Stomach (tissue), 9 donors: ENCODE measurements around the gene SKIC2. TPM values are rescaled to one million over a fixed set of nuclear protein-coding genes. Genes with fewer than 3 reads are reported as not detected.
"Not testable (repeated sequence)": the region's sequence is repeated elsewhere in the genome, so short reads cannot be mapped to it uniquely, and the experiment has no call there.

Experiments used
- DNase-seq, 2 donors: peaks; one replicate each; pipeline versions ENCODE4 v3.0.0 to v3.0.0-alpha.2; 2013 to 2019
- H3K27ac ChIP-seq, 5 donors: fragments of 200-600 bp in 4 of 5; sonication (generic) in 4 of 5; one replicate each; pipeline ENCODE4 v1.5.1; 2013 to 2019; ENCODE audit warnings: mild to moderate bottlenecking in 1 of 5, moderate library complexity in 1 of 5
- H3K27me3 ChIP-seq, 3 donors: fragments of 200-600 bp; sonication (generic); one replicate each; pipeline ENCODE4 v1.5.1; 2017 to 2019; ENCODE audit warnings: mixed run types in 1 of 3
- H3K36me3 ChIP-seq, 4 donors: fragments of 200-600 bp; sonication (generic); 1 replicate in 3 of 4; 2 replicates in 1 of 4; pipeline ENCODE4 v1.5.1; 2016 to 2019
- H3K4me1 ChIP-seq, 4 donors: fragments of 200-600 bp; sonication (generic); one replicate each; pipeline ENCODE4 v1.5.1; 2016 to 2019
- H3K4me3 ChIP-seq, 4 donors: fragments of 200-600 bp; sonication (generic) in 3 of 4; one replicate each; pipeline ENCODE4 v1.5.1; 2016 to 2019; ENCODE audit warnings: mild to moderate bottlenecking in 1 of 4
- H3K9me3 ChIP-seq, 4 donors: fragments of 200-600 bp; sonication (generic); one replicate each; pipeline ENCODE4 v1.5.1; 2016 to 2019
- CTCF ChIP-seq, 7 experiments: fragments of 450-650 bp in 4 of 7; fragments of 200-600 bp in 3 of 7; sonication (generic) in 3 of 7; IDR thresholded peaks; one replicate each; pipeline ENCODE4 v1.5.1; 2016 to 2019; ENCODE audit warnings: antibody characterized with exemption in 7 of 7, control low read depth in 2 of 7, mild to moderate bottlenecking in 1 of 7
- EP300 ChIP-seq: sonication (generic); formaldehyde crosslinking; IDR thresholded peaks from one replicate; pipeline ENCODE4 v1.6.1; 2017; ENCODE audit warnings: antibody characterized with exemption
- POLR2A ChIP-seq, 4 donors: fragments of 450-650 bp; IDR thresholded peaks; one replicate each; pipeline ENCODE4 v1.6.1; 2016; ENCODE audit warnings: antibody characterized with exemption in 4 of 4, control low read depth in 2 of 4, mild to moderate bottlenecking in 1 of 4, moderate library complexity in 1 of 4
- POLR2AphosphoS5 ChIP-seq, 3 donors: sonication (generic); formaldehyde crosslinking; IDR thresholded peaks; one replicate each; pipeline ENCODE4 v1.6.1; 2016; ENCODE audit warnings: antibody characterized with exemption in 3 of 3
- WGBS, 5 donors: extraction: QIAGEN DNeasy Blood & Tissue Kit in 3 of 5; methylation state at CpG; one replicate each; pipeline versions ENCODE4 v1.1.5 to v1.1.7; 2013 to 2018; 5-methylcytosine and 5-hydroxymethylcytosine counted together
- intact Hi-C: fragments of 100-400 bp; cut with DNase I; formaldehyde crosslinking; loops from one replicate; pipeline ENCODE4 v1.15.1; 2023; ENCODE audit warnings: low total_unique reads
- polyA plus RNA-seq, 3 donors: library from polyadenylated mRNA; stranded (reverse); fragments of 200-250 nt; gene quantifications; one replicate each; pipeline ENCODE4 v1.2.3, GENCODE V29; 2013
- total RNA-seq, 5 donors: library from RNA; depleted of rRNA; stranded (reverse); fragments of >200 nt; gene quantifications; one replicate each; pipeline versions ENCODE4 v1.1.0 to v1.2.3, GENCODE V29; 2014 to 2016
- donor health status: healthy with polysubstance abuse.
- donor health status: Bipolar disorder and iron deficiency.
- donor health status: healthy.

Gene SKIC2
- total and polyA plus RNA-seq, 8 donors, result 22.0 to 478 (median 88.0) TPM

- H3K4me3 ChIP-seq, result no peak overlapping the region
Measured at GRCh38 chr6:31930962-31931361, 28.0 kb upstream of the SKIC2 start.

GRCh38 chr6:31932137-31932536 lies 26.8 kb upstream of the SKIC2 start:
- H3K36me3 ChIP-seq, H3K4me3 ChIP-seq, H3K27ac ChIP-seq, H3K9me3 ChIP-seq, intact Hi-C loops, DNase-seq, H3K27me3 ChIP-seq, H3K4me1 ChIP-seq: not testable (repeated sequence)
- 89 to 100% (median 95%) methylated on average over 1 to 32 of the region's 32 CpGs; no CpG with 5 or more reads in 2 of the 5 donors for WGBS, 5 donors

More at GRCh38 chr6:31930962-31931361, 28.0 kb upstream of the SKIC2 start:
- Histone ChIP-seq H3K36me3 (no peaks in the 10 kb centered on the region), H3K4me1 (no peaks in the 10 kb centered on the region), H3K27ac (no peak overlapping the region), H3K27me3 (no peaks in the 10 kb centered on the region), H3K9me3 (no peaks in the 10 kb centered on the region)
- WGBS, 5 donors, result 90 to 97% (median 95%) methylated on average over 1 of the region's 1 CpG
- TF ChIP-seq EP300 (no peak), POLR2A (IDR thresholded peaks at IDR 0.05) (no peak), CTCF (IDR thresholded peaks at IDR 0.05) (no peak), POLR2AphosphoS5 (IDR thresholded peaks at IDR 0.05) (no peak)
- intact Hi-C loops, result no loop called here
- no peak for DNase-seq

- TF ChIP-seq POLR2A (IDR thresholded peaks at IDR 0.05), result no peak
- H3K27ac ChIP-seq, result no peak overlapping the region
- no peaks in the 10 kb centered on the region for H3K27me3 ChIP-seq
- H3K4me1 ChIP-seq, result no peaks in the 10 kb centered on the region
- 84 to 91% (median 89%) methylated on average over 16 to 19 of the region's 19 CpGs for WGBS, 5 donors
- no peaks in the 10 kb centered on the region for H3K36me3 ChIP-seq
- intact Hi-C loops, result no loop called here
- DNase-seq, result no peak
- no peaks in the 10 kb centered on the region for H3K9me3 ChIP-seq
- no peak overlapping the region for H3K4me3 ChIP-seq
Measured at GRCh38 chr6:31933537-31933936, 25.4 kb upstream of the SKIC2 start.

GRCh38 chr6:31935021-31935420 lies 24.0 kb upstream of the SKIC2 start:
- Histone ChIP-seq H3K36me3 (no peaks in the 10 kb centered on the region), H3K27ac (no peak overlapping the region), H3K4me3 (no peak overlapping the region), H3K4me1 (no peaks in the 10 kb centered on the region), H3K9me3 (no peaks in the 10 kb centered on the region), H3K27me3 (no peaks in the 10 kb centered on the region)
- 72 to 89% (median 82%) methylated on average over 3 of the region's 3 CpGs for WGBS, 5 donors
- no peak for DNase-seq
- TF ChIP-seq POLR2AphosphoS5 (IDR thresholded peaks at IDR 0.05), result no peak
- TF ChIP-seq POLR2A (IDR thresholded peaks at IDR 0.05), result no peak
- TF ChIP-seq EP300, result no peak
- no peak for TF ChIP-seq CTCF (IDR thresholded peaks at IDR 0.05)
- intact Hi-C loops, result no loop called here

- H3K27ac ChIP-seq, result no peak overlapping the region
- H3K9me3 ChIP-seq, result no peaks in the 10 kb centered on the region
- no peaks in the 10 kb centered on the region for H3K36me3 ChIP-seq
- intact Hi-C loops, result no loop called here
- TF ChIP-seq POLR2A (IDR thresholded peaks at IDR 0.05) (no peak), CTCF (IDR thresholded peaks at IDR 0.05) (no peak), EP300 (no peak), POLR2AphosphoS5 (IDR thresholded peaks at IDR 0.05) (no peak)
- no peak overlapping the region for H3K4me3 ChIP-seq
- no peaks in the 10 kb centered on the region for H3K4me1 ChIP-seq
- no peaks in the 10 kb centered on the region for H3K27me3 ChIP-seq
- WGBS, 5 donors, result 79 to 85% (median 81%) methylated on average over 9 of the region's 9 CpGs
- DNase-seq, result no peak
Measured at GRCh38 chr6:31935823-31936222, 23.2 kb upstream of the SKIC2 start.
